Measurements from ENCODE around the gene SLC39A12.

The SLC39A12 gene

DNA sequence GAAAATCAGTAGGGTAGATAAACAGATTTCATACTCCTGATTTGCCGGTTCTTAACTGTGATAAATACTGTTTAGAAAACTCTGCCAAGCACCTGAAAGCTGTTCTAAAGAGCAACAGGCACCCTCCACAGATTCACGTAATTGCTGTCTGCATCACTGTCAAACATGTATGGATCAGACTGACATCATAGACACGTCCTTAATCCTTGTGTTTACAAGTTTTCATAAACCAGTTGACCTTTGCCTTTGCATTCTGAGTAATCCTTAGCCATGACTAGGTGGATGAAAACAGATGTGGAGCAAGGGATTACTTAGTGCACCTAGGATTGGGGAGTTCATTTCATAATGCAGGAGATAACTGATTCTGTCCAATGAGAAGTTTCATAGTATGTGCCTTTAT lies 41.6 kb downstream of the SLC39A12 start:
- Histone ChIP-seq H3K9me3 (ENCODE audit: control insufficient read depth, low read length) (no peaks in the 10 kb centered on the region), H3K4me1 (ENCODE audit: control insufficient read depth, insufficient read depth, low read length, poor library complexity, severe bottlenecking) (peaks cover 3% of the 10 kb centered on the region), H3K27ac (ENCODE audit: low read depth, low read length, severe bottlenecking) (no peak overlapping the region), H3K36me3 (ENCODE audit: control insufficient read depth, insufficient read depth, low read length) (no peaks in the 10 kb centered on the region), H3K4me3 (ENCODE audit: extremely low read depth, insufficient read depth, low read length, poor library complexity, severe bottlenecking) (no peak overlapping the region)
- 60 to 78% methylated on average over 2 to 3 of the region's 3 CpGs for WGBS, 2 experiments (ENCODE audit: insufficient coverage in 2 of 2)

GRCh38 chr10:18000601-18001000 lies 48.9 kb downstream of the SLC39A12 start:
- Histone ChIP-seq H3K4me3 (ENCODE audit: extremely low read depth, insufficient read depth, low read length, poor library complexity, severe bottlenecking) (no peak overlapping the region), H3K4me1 (ENCODE audit: control insufficient read depth, insufficient read depth, low read length, poor library complexity, severe bottlenecking) (peaks cover 5% of the 10 kb centered on the region), H3K27ac (ENCODE audit: low read depth, low read length, severe bottlenecking) (no peak overlapping the region), H3K9me3 (ENCODE audit: control insufficient read depth, low read length) (no peaks in the 10 kb centered on the region), H3K36me3 (ENCODE audit: control insufficient read depth, insufficient read depth, low read length) (no peaks in the 10 kb centered on the region)
- WGBS, 2 experiments (ENCODE audit: insufficient coverage in 2 of 2): 94 to 100% methylated on average over 1 to 2 of the region's 2 CpGs

DNA sequence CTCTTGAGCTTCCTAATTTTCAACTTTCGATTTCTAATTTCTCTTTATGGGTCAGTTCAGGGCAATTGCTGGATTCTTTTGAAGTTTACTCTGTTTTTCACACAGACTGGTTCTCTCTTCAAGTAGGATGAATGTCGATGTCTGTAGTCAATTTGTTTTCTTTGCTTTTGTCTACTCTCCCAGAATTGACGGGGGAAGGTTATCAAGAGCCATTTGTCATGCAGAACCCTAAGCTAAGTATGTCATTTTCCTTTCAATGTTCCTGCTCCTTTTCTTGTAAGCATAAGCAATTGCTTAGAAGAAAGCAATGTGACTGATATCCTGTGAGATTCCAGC lies 53.7 kb downstream of the SLC39A12 start:
- peaks cover 16% of the 10 kb centered on the region for H3K4me1 ChIP-seq (ENCODE audit: control insufficient read depth, insufficient read depth, low read length, poor library complexity, severe bottlenecking)
- 20 to 80% methylated on average over 1 to 2 of the region's 3 CpGs for WGBS, 2 experiments (ENCODE audit: insufficient coverage in 2 of 2)
- no peaks in the 10 kb centered on the region for H3K9me3 ChIP-seq (ENCODE audit: control insufficient read depth, low read length)
- no peak overlapping the region for H3K4me3 ChIP-seq (ENCODE audit: extremely low read depth, insufficient read depth, low read length, poor library complexity, severe bottlenecking)
- H3K27ac ChIP-seq (ENCODE audit: low read depth, low read length, severe bottlenecking): peak overlapping the region; percentile 4
- H3K36me3 ChIP-seq (ENCODE audit: control insufficient read depth, insufficient read depth, low read length): no peaks in the 10 kb centered on the region

- WGBS, 2 experiments (ENCODE audit: insufficient coverage in 2 of 2): 64 to 81% methylated on average over 2 of the region's 6 CpGs
- Histone ChIP-seq H3K9me3 (ENCODE audit: control insufficient read depth, low read length) (no peaks in the 10 kb centered on the region), H3K27ac (ENCODE audit: low read depth, low read length, severe bottlenecking) (peak overlapping the region; percentile 4), H3K36me3 (ENCODE audit: control insufficient read depth, insufficient read depth, low read length) (no peaks in the 10 kb centered on the region), H3K4me3 (ENCODE audit: extremely low read depth, insufficient read depth, low read length, poor library complexity, severe bottlenecking) (no peak overlapping the region), H3K4me1 (ENCODE audit: control insufficient read depth, insufficient read depth, low read length, poor library complexity, severe bottlenecking) (peaks cover 16% of the 10 kb centered on the region)
Observed at GRCh38 chr10:18005781-18006456, 54.2 kb downstream of the SLC39A12 start.

- no peaks in the 10 kb centered on the region for H3K9me3 ChIP-seq (ENCODE audit: control insufficient read depth, low read length)
- no peak overlapping the region for H3K27ac ChIP-seq (ENCODE audit: low read depth, low read length, severe bottlenecking)
- no CpG with 5 or more reads among the region's 1 CpG for WGBS, 2 experiments (ENCODE audit: insufficient coverage in 2 of 2)
- H3K4me3 ChIP-seq (ENCODE audit: extremely low read depth, insufficient read depth, low read length, poor library complexity, severe bottlenecking): no peak overlapping the region
- no peaks in the 10 kb centered on the region for H3K36me3 ChIP-seq (ENCODE audit: control insufficient read depth, insufficient read depth, low read length)
- H3K4me1 ChIP-seq (ENCODE audit: control insufficient read depth, insufficient read depth, low read length, poor library complexity, severe bottlenecking): peaks cover 16% of the 10 kb centered on the region
Observed at GRCh38 chr10:18008986-18009385, 57.3 kb downstream of the SLC39A12 start.

GRCh38 chr10:18010050-18010449 lies 58.3 kb downstream of the SLC39A12 start:
- Histone ChIP-seq H3K4me3 (ENCODE audit: extremely low read depth, insufficient read depth, low read length, poor library complexity, severe bottlenecking) (no peak overlapping the region), H3K9me3 (ENCODE audit: control insufficient read depth, low read length) (no peaks in the 10 kb centered on the region), H3K27ac (ENCODE audit: low read depth, low read length, severe bottlenecking) (no peak overlapping the region), H3K36me3 (ENCODE audit: control insufficient read depth, insufficient read depth, low read length) (no peaks in the 10 kb centered on the region), H3K4me1 (ENCODE audit: control insufficient read depth, insufficient read depth, low read length, poor library complexity, severe bottlenecking) (peaks cover 16% of the 10 kb centered on the region)
- no CpG with 5 or more reads among the region's 2 CpGs for WGBS, 2 experiments (ENCODE audit: insufficient coverage in 2 of 2)

DNA sequence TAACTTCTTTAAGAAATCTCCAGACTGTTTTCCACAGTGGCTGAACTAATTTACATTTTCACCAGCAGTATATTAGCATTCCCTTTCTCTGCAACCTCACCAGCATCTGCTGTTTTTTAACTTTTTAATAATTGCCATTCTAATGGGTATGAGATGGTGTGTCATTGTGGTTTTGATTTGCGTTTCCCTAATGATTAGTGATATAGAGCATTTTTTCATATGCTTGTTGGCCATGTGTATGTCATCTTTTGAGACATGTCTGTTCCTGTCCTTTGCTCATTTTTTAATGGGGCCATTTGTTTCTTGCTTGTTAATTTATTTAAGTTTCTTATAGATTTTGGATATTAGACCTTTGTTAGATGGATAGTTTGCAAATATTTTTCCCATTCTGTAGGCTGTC lies 68.8 kb downstream of the SLC39A12 start:
- WGBS, 2 experiments (ENCODE audit: insufficient coverage in 2 of 2): 100% methylated on average over 1 of the region's 1 CpG; no CpG with 5 or more reads in 1 of the 2 experiments
- Histone ChIP-seq H3K4me1 (ENCODE audit: control insufficient read depth, insufficient read depth, low read length, poor library complexity, severe bottlenecking) (peaks cover 12% of the 10 kb centered on the region), H3K4me3 (ENCODE audit: extremely low read depth, insufficient read depth, low read length, poor library complexity, severe bottlenecking) (no peak overlapping the region), H3K36me3 (ENCODE audit: control insufficient read depth, insufficient read depth, low read length) (no peaks in the 10 kb centered on the region), H3K27ac (ENCODE audit: low read depth, low read length, severe bottlenecking) (no peak overlapping the region), H3K9me3 (ENCODE audit: control insufficient read depth, low read length) (peaks cover 9% of the 10 kb centered on the region)

DNA sequence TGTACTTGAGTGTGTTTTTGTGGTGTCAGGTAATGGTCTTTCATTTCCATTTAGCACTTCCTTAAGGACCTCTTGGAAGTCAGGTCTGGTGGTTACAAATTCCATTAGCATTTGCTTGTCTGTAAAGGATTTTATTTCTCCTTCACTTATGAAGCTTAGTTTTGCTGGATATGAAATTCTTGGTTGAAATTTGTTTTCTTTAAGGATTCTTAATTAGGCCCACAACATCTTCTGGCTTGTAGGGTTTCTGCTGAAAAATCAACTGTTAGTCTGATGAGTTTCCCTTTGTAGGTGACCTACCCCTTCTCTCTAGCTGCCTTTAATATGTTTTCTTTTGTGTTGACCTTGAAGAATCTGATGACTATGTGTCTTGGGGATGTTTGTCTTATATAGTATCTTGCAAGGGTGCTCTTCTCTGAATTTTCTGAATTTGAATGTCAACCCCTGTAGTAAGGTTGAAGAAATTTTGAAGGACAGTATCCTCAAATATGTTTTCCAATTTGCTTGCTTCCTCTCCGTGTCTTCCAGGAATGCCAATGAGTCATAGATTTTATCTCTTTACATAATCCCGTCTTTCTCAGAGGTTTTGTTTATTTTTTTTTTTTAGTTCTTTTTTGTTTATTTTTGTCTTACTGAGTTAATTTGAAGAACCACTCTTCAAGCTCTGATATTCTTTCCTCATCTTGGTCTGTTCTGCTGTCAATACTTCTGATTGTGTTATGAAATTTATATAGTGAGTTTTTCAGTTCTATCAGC lies 70.2 kb downstream of the SLC39A12 start:
- H3K36me3 ChIP-seq (ENCODE audit: control insufficient read depth, insufficient read depth, low read length): no peaks in the 10 kb centered on the region
- H3K27ac ChIP-seq (ENCODE audit: low read depth, low read length, severe bottlenecking): peak overlapping the region; percentile 55
- WGBS, 2 experiments (ENCODE audit: insufficient coverage in 2 of 2): no CpG with 5 or more reads among the region's 2 CpGs
- H3K9me3 ChIP-seq (ENCODE audit: control insufficient read depth, low read length): peaks cover 4% of the 10 kb centered on the region
- H3K4me3 ChIP-seq (ENCODE audit: extremely low read depth, insufficient read depth, low read length, poor library complexity, severe bottlenecking): no peak overlapping the region
- H3K4me1 ChIP-seq (ENCODE audit: control insufficient read depth, insufficient read depth, low read length, poor library complexity, severe bottlenecking): peaks cover 12% of the 10 kb centered on the region

DNA sequence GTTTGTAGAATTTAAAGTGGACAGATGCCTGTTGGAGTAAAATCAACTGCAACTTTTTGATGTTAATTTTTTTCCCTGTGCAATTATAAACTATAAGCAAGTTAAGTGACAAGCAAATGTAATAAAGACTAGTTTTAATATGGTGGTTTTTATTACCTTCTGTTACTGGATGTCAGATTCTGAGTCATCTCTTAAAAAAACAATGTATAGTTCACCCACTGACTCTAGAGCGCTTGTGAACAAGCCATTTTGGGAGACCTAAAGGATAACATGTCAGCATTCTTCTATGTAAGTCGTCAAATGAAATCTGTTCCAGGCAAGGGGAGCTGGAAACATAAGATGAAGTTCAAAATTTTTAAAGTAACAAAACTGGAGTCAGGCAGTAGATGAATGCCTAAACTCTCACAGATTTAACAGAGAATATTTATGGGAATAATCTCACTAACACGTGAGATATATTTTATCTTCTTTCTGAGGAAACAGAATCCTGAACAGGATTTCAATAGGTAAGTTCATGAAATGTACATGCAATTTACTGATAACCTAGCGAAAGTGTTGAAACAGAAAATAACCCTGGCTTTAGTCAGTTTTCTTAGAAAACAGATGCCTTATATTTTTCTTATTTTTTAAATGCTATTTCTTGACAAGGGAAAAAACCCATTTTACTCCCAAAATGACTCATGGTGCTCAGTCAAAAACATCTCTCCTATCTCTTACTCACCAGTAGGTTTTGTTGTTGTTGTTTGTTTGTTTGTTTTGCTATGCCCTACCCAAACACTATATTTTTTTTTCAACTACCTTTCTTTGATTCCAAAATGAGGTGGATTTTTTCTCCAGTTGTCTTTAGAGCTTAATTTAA lies 91.7 kb downstream of the SLC39A12 start:
- H3K9me3 ChIP-seq (ENCODE audit: control insufficient read depth, low read length): peaks cover 6% of the 10 kb centered on the region
- no peak overlapping the region for H3K4me3 ChIP-seq (ENCODE audit: extremely low read depth, insufficient read depth, low read length, poor library complexity, severe bottlenecking)
- no peaks in the 10 kb centered on the region for H3K36me3 ChIP-seq (ENCODE audit: control insufficient read depth, insufficient read depth, low read length)
- H3K4me1 ChIP-seq (ENCODE audit: control insufficient read depth, insufficient read depth, low read length, poor library complexity, severe bottlenecking): peaks cover 17% of the 10 kb centered on the region
- 76 to 83% methylated on average over 1 to 2 of the region's 4 CpGs for WGBS, 2 experiments (ENCODE audit: insufficient coverage in 2 of 2)
- peak overlapping the region; percentile 16 for H3K27ac ChIP-seq (ENCODE audit: low read depth, low read length, severe bottlenecking)

- Histone ChIP-seq H3K9me3 (ENCODE audit: control insufficient read depth, low read length) (peaks cover 6% of the 10 kb centered on the region), H3K36me3 (ENCODE audit: control insufficient read depth, insufficient read depth, low read length) (no peaks in the 10 kb centered on the region), H3K4me3 (ENCODE audit: extremely low read depth, insufficient read depth, low read length, poor library complexity, severe bottlenecking) (no peak overlapping the region), H3K4me1 (ENCODE audit: control insufficient read depth, insufficient read depth, low read length, poor library complexity, severe bottlenecking) (peaks cover 17% of the 10 kb centered on the region), H3K27ac (ENCODE audit: low read depth, low read length, severe bottlenecking) (peak overlapping the region; percentile 36)
- WGBS, 2 experiments (ENCODE audit: insufficient coverage in 2 of 2): 84 to 86% methylated on average over 6 of the region's 8 CpGs
Observed at GRCh38 chr10:18044976-18045720, 93.4 kb downstream of the SLC39A12 start.

Data from mesodermal cell (in vitro differentiated cells).